Progenitor cell of endocrine pancreas (in vitro differentiated cells): ENCODE measurements around the gene SOX13. TPM values are rescaled to one million over a fixed set of nuclear protein-coding genes. Genes with fewer than 3 reads are reported as not detected.

Experiments used
- DNase-seq: peaks from one replicate; pipeline ENCODE4 v3.0.0; 2021; ENCODE audit warnings: low spot score; ENCODE audit not compliant: unreplicated experiment
- H3K27ac Mint-ChIP-seq: 2 replicates; pipeline ENCODE4 v1.8.0; 2021; ENCODE audit warnings: mild to moderate bottlenecking, moderate library complexity, mixed read lengths
- H3K27me3 Mint-ChIP-seq: 2 replicates; pipeline ENCODE4 v1.8.0; 2021; ENCODE audit warnings: mixed read lengths
- H3K36me3 Mint-ChIP-seq: 2 replicates; pipeline ENCODE4 v1.8.0; 2022; ENCODE audit warnings: mixed read lengths; ENCODE audit not compliant: insufficient read depth
- H3K4me1 Mint-ChIP-seq: 2 replicates; pipeline ENCODE4 v1.8.0; 2021; ENCODE audit warnings: low read depth, mixed read lengths
- H3K4me3 Mint-ChIP-seq: 2 replicates; pipeline ENCODE4 v1.8.0; 2021; ENCODE audit warnings: low read depth, mild to moderate bottlenecking, moderate library complexity, mixed read lengths
- H3K9me3 Mint-ChIP-seq: 2 replicates; pipeline ENCODE4 v1.8.0; 2021; ENCODE audit warnings: low read depth, mixed read lengths
- total RNA-seq: library from RNA; stranded (reverse); gene quantifications from 2 replicates; pipeline ENCODE4 v1.2.1, GENCODE V29; 2021
- TF ChIP-seq, protein P1 (sequence below): fragments of 200-600 bp; sonication (generic); IDR thresholded peaks from one replicate; pipeline ENCODE4 v1.5.0; 2021; ENCODE audit warnings: antibody characterized with exemption, mild to moderate bottlenecking; ENCODE audit not compliant: unreplicated experiment

The SOX13 gene
- total RNA-seq, 1 donor from 2014 or later: 61.6 TPM

- Mint-ChIP-seq H3K27ac (no peak within 1 kb of the TSS), H3K36me3 (peaks cover 2% of the 10 kb centered on the region), H3K4me3 (no peak within 1 kb of the TSS), H3K27me3 (peaks cover 5% of the 10 kb centered on the region), H3K9me3 (peaks cover 8% of the 10 kb centered on the region), H3K4me1 (peaks cover 2% of the 10 kb centered on the region)
- TF ChIP-seq, protein P1, sequence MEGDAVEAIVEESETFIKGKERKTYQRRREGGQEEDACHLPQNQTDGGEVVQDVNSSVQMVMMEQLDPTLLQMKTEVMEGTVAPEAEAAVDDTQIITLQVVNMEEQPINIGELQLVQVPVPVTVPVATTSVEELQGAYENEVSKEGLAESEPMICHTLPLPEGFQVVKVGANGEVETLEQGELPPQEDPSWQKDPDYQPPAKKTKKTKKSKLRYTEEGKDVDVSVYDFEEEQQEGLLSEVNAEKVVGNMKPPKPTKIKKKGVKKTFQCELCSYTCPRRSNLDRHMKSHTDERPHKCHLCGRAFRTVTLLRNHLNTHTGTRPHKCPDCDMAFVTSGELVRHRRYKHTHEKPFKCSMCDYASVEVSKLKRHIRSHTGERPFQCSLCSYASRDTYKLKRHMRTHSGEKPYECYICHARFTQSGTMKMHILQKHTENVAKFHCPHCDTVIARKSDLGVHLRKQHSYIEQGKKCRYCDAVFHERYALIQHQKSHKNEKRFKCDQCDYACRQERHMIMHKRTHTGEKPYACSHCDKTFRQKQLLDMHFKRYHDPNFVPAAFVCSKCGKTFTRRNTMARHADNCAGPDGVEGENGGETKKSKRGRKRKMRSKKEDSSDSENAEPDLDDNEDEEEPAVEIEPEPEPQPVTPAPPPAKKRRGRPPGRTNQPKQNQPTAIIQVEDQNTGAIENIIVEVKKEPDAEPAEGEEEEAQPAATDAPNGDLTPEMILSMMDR: no peak
- no peak for DNase-seq
These were observed 93.3 kb downstream of the SOX13 start, which contains the start of gene REN for GRCh38 chr1:204166219-204166618. Gene REN, minus strand, starts transcription at chr1:204166337. Its CDS starts 44 bp downstream, at chr1:204166293.

- Mint-ChIP-seq H3K9me3 (peaks cover 8% of the 10 kb centered on the region), H3K4me1 (peaks cover 4% of the 10 kb centered on the region), H3K4me3 (no peak overlapping the region), H3K27ac (no peak overlapping the region), H3K36me3 (peaks cover 2% of the 10 kb centered on the region), H3K27me3 (peaks cover 2% of the 10 kb centered on the region)
- no peak for DNase-seq
- TF ChIP-seq, protein P1: no peak
These were observed 94.8 kb downstream of the SOX13 start for GRCh38 chr1:204167730-204168129.

- Mint-ChIP-seq H3K27me3 (peaks cover 2% of the 10 kb centered on the region), H3K4me3 (no peak overlapping the region), H3K4me1 (peaks cover 4% of the 10 kb centered on the region), H3K36me3 (peaks cover 2% of the 10 kb centered on the region), H3K27ac (no peak overlapping the region), H3K9me3 (peaks cover 8% of the 10 kb centered on the region)
- TF ChIP-seq, protein P1: no peak
- DNase-seq: no peak
These were observed 96.9 kb downstream of the SOX13 start for GRCh38 chr1:204169858-204170257.

- no peak for DNase-seq
- Mint-ChIP-seq H3K4me1 (peaks cover 4% of the 10 kb centered on the region), H3K27ac (no peak overlapping the region), H3K27me3 (peaks cover 2% of the 10 kb centered on the region), H3K4me3 (no peak overlapping the region), H3K9me3 (peaks cover 8% of the 10 kb centered on the region), H3K36me3 (peaks cover 2% of the 10 kb centered on the region)
- TF ChIP-seq, protein P1: no peak
These were observed 97.7 kb downstream of the SOX13 start for GRCh38 chr1:204170494-204171155.

DNA sequence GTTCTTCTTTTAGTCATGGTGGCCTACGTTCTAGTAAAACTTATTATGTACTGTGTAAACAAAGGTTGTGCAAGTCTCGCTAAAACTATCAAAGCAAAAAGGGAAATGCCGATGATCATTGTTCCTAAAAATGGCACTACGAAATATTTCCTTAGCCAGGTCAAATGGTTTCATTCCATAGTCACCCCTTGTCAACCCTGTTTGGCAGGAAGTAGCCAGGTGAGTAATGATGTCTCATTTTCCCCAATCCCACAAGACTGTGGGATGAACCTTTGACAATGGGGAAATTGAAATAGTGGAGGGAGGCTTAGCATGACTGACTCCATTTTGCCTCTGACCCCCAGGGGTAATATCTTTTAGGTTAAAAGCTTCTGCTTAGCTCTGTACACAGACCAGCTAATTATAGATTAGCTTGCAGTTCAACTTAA is 98.8 kb downstream of the SOX13 start:
- Mint-ChIP-seq H3K9me3 (peaks cover 8% of the 10 kb centered on the region), H3K4me1 (peaks cover 4% of the 10 kb centered on the region), H3K36me3 (peaks cover 2% of the 10 kb centered on the region), H3K27me3 (peaks cover 2% of the 10 kb centered on the region), H3K27ac (no peak overlapping the region), H3K4me3 (no peak overlapping the region)
- TF ChIP-seq, protein P1: no peak
- DNase-seq: no peak
